Mucosa of descending colon (tissue), 3 donors: Measurements from ENCODE around the gene SAMD7. TPM values are rescaled to one million over a fixed set of nuclear protein-coding genes. Genes with fewer than 3 reads are reported as not detected.

Experiments used
- ATAC-seq: fragments of 200-7000 bp; cut with Tn5 transposase; one replicate; pipeline ENCODE4 v1.9.1; 2020; ENCODE audit warnings: mild to moderate bottlenecking, moderate library complexity
- DNase-seq, 3 donors: peaks; one replicate each; pipeline ENCODE4 v3.0.0-alpha.2; 2020
- H3K36me3 ChIP-seq: fragments of 200-600 bp; one replicate; pipeline ENCODE4 v1.8.0; 2021; ENCODE audit warnings: low read depth, mild to moderate bottlenecking
- H3K4me1 ChIP-seq: fragments of 200-600 bp; one replicate; pipeline ENCODE4 v1.8.0; 2021; ENCODE audit warnings: low read depth, mild to moderate bottlenecking
- H3K4me3 ChIP-seq: fragments of 200-600 bp; one replicate; pipeline ENCODE4 v1.8.0; 2021; ENCODE audit warnings: mild to moderate bottlenecking
- H3K9me3 ChIP-seq: fragments of 200-600 bp; one replicate; pipeline ENCODE4 v1.8.0; 2021; ENCODE audit warnings: mild to moderate bottlenecking
- intact Hi-C, 2 donors: fragments of 100-400 bp; cut with DNase I in 1 of 2; cut with micrococcal nuclease in 1 of 2; formaldehyde crosslinking; loops; one replicate each; pipeline versions ENCODE4 v1.11.0 to v1.11.1; 2022; cut with DNase I, micrococcal nuclease
- long read RNA-seq, 2 donors: library from polyadenylated mRNA; unstranded; transcript quantifications; one replicate each; pipeline ENCODE4 v2.0.0, GENCODE V29; 2019 to 2021
- total RNA-seq, 3 donors: library from RNA; stranded (reverse); fragmentation: NEBNext Ultra II Directional in 2 of 3; extraction: Animal tissue kit (Norgen Biotek cat#: 25700) in 2 of 3; gene quantifications; one replicate each; pipeline versions ENCODE4 v1.2.1 to v1.2.4, GENCODE V29; 2021 to 2023
- TF ChIP-seq, protein P1 (sequence below): fragments of 200-600 bp; IDR thresholded peaks from one replicate; pipeline ENCODE4 v1.8.0; 2022; ENCODE audit warnings: antibody characterized with exemption, mild to moderate bottlenecking
- donor health status: DM: no; HTN: no; CAD: no; lungs with moderate emphysema.
- donor health status: DM: no; HTN: no; CAD: no.
- donor health status: DM: no; HTN: yes; CAD: no.

SAMD7 gene, protein sequence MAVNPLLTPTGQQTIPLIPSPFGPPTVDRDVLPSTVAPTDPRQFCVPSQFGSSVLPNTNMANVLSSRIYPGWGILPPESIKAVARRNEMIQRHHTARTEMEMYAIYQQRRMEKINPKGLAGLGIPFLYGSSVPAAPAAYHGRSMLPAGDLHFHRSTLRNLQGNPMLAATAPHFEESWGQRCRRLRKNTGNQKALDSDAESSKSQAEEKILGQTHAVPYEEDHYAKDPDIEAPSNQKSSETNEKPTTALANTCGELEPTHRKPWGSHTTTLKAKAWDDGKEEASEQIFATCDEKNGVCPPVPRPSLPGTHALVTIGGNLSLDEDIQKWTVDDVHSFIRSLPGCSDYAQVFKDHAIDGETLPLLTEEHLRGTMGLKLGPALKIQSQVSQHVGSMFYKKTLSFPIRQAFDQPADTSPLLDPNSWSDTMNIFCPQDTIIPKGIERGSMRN
- not detected for total RNA-seq
- long read RNA-seq, donor 1, result 0 reads
- long read RNA-seq, donor 2, result 0 reads

DNA sequence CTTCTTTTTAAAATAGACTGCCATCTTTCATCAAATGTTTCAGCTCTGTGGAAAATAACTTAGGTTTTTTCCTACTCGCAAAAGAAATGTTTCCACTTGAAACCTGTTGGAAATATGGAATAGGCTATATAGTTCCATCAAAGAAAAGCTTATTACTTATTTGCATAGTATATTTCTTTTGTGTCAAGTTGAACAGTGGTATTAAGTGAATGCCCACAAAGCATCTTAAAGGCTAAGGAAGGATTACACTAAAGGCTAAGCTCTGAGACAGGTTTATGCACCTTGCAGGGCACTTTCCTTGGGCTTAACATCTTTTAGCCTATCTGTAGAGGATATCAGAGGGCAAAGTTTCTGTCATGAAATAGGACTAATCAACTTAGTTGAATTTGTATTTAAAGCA is at the start of gene SAMD7:
TSS of gene SAMD7 (plus strand) at position 301 of the 400 bp plus-strand sequence. CDS start 7,927 bp downstream, outside the sequence.
- TF ChIP-seq, protein P1, sequence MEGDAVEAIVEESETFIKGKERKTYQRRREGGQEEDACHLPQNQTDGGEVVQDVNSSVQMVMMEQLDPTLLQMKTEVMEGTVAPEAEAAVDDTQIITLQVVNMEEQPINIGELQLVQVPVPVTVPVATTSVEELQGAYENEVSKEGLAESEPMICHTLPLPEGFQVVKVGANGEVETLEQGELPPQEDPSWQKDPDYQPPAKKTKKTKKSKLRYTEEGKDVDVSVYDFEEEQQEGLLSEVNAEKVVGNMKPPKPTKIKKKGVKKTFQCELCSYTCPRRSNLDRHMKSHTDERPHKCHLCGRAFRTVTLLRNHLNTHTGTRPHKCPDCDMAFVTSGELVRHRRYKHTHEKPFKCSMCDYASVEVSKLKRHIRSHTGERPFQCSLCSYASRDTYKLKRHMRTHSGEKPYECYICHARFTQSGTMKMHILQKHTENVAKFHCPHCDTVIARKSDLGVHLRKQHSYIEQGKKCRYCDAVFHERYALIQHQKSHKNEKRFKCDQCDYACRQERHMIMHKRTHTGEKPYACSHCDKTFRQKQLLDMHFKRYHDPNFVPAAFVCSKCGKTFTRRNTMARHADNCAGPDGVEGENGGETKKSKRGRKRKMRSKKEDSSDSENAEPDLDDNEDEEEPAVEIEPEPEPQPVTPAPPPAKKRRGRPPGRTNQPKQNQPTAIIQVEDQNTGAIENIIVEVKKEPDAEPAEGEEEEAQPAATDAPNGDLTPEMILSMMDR, result no peak
- ATAC-seq, result no peak

DNA sequence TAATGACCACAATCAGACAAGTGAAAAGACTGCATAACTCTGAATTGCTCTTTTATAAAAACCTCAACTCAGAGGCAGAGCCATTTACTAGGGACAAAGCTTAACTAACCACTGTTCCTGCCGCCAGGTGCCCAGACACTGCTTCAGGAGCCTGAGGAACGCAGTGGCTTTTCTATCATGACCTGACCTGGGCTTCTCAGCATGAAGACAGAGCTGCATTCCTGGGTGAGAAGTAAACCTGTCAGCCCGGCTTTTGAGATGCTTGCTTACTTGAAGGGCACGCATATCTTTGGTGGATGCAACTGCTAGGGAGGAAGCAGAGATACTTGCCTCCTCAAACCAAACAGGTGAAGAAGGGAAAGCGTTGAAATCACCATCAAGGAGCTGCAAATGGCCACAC is 49.5 kb upstream of the SAMD7 start:
- no peak for ATAC-seq
- intact Hi-C loops, result no loop called here
- H3K36me3 ChIP-seq, result no peaks in the 10 kb centered on the region
- no peaks in the 10 kb centered on the region for H3K9me3 ChIP-seq
- no peak for DNase-seq
- TF ChIP-seq, protein P1, result no peak
- peaks cover 27% of the 10 kb centered on the region for H3K4me1 ChIP-seq
- no peak overlapping the region for H3K4me3 ChIP-seq

More for the DNA sequence above, at the start of gene SAMD7:
- Histone ChIP-seq H3K9me3 (no peaks in the 10 kb centered on the region), H3K4me1 (no peaks in the 10 kb centered on the region), H3K36me3 (no peaks in the 10 kb centered on the region), H3K4me3 (no peak within 1 kb of the TSS)
- DNase-seq, result no peak
- intact Hi-C loops, result no loop called here

DNA sequence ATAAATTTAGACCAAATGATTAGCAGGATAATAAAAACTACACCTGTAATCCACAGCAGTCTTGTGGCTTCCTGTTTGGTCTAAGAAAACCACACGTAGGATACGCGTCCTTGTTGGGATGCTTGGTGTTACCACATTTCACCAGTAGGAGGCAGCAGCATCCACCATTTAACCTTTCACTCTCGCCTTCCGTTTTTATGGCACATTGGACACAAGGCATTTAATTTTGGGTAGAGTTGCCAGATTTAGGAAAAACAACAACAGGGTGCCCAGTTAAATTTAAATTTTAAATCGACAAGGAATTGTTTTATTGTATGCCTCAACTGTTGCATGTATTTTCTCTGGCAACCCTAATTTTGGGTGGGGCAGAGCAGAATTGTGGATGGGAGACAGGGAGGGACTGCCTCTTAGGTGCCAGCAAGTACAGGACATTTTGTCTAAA is 47.9 kb upstream of the SAMD7 start:
- TF ChIP-seq, protein P1, result peak; percentile 78
- Histone ChIP-seq H3K9me3 (no peaks in the 10 kb centered on the region), H3K4me1 (peaks cover 27% of the 10 kb centered on the region), H3K36me3 (no peaks in the 10 kb centered on the region), H3K4me3 (no peak overlapping the region)
- peak in 2 of 3 donors; percentile 57 to 92 for DNase-seq
- peak; percentile 89 for ATAC-seq
- intact Hi-C loops, result no loop called here

DNA sequence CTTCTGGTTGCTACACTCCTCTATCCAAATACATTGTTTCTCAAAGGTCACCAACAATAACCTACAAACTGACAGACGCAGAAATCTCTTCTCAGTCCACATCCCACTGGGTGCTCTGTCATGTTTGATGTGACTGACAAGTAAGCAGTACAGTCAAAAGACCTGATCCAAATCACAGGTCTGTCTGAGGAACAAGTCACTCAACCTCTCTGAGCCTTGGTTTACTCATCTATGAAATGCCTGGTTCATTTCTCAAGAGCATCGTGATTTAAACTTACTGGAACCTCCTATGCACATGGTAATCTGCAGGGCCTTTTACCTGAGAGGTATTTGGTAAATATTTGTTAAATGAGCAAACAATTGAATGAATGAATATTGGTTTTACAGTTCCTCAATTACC is 47.1 kb upstream of the SAMD7 start:
- H3K9me3 ChIP-seq, result no peaks in the 10 kb centered on the region
- H3K4me1 ChIP-seq, result peaks cover 27% of the 10 kb centered on the region
- DNase-seq (no peak), ATAC-seq (no peak)
- H3K4me3 ChIP-seq, result no peak overlapping the region
- H3K36me3 ChIP-seq, result no peaks in the 10 kb centered on the region
- intact Hi-C loops, result no loop called here
- TF ChIP-seq, protein P1, result no peak

DNA sequence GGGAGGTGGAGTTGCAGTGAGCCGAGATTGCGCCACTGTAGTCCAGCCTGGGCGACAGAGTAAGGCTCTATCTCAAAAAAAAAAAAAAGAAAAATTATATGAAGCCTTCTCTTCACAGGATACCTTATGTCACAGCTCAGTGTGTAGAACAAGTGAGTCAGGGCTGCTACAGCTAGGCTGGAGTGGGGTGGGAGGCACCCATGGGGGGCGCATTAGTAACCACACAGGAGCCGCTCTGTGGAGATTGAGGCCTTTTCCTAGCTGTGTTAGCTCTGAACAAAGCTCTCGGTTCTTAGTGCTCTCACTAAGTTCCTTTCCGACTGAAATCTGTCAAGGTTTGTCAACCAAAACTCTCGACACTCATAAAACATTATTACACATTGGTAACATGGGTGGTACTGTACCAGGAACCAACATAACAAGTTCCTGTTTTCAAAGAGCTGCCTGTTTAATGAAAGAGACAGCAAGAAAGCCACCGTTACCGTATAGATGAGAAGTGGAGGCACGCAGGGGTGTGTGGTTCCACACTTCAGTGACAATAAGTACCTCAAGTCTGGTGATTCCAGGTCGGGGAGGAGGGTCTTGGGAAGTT is 46.1 kb upstream of the SAMD7 start:
- Histone ChIP-seq H3K9me3 (no peaks in the 10 kb centered on the region), H3K4me3 (no peak overlapping the region), H3K36me3 (no peaks in the 10 kb centered on the region), H3K4me1 (peaks cover 30% of the 10 kb centered on the region)
- TF ChIP-seq, protein P1, result no peak
- intact Hi-C loops, result no loop called here
- DNase-seq (peak in 1 of 3 donors; percentile 41), ATAC-seq (peak; percentile 74)
